ENCODE results near the gene ZSCAN4.

ZSCAN4 gene

DNA sequence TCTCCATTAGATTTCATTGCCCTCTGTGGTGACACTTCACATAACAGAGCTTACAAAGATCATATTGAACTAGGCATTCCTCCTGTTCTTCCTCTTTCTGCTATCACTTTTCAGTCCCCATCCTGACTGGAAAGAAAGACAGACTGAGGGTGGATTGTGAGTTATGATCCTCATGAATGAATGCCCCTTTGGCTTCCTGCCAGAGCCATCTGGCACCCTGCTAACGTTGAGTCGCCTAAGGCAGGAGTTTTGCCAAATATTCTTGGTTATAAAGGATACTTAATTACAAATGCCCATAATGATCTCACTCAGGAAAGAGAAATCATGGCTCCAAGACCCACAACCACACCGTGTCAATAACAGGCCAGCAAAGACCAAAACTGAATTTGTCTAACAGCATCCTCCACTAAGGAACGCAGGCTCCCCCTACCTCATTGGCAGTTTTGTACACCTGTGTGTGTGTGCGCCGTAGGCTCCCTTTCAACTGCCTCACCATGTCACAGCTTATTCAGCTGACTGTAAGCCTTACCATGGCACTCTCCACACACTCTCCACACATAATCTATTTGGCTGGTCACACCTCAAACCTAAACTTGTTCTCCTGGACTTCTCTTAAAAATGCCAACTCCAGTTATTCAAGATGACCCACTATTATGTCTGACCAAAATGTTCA, 20.3 kb upstream of the ZSCAN4 start:
- Histone ChIP-seq H4K20me1 (ENCODE audit: insufficient read depth, low read length) (no peaks in the 10 kb centered on the region), H3K36me3 (ENCODE audit: insufficient read depth, low read length) (no peaks in the 10 kb centered on the region; the same call in 1 of the 2 replicates), H3K9ac (ENCODE audit: low read length) (no peak overlapping the region), H3K79me2 (ENCODE audit: insufficient read depth, low read length) (no peaks in the 10 kb centered on the region), H3K4me1 (ENCODE audit: insufficient read depth, low read length, severe bottlenecking) (no peaks in the 10 kb centered on the region), H3F3A (ENCODE audit: insufficient read depth, low read length) (no peaks in the 10 kb centered on the region), H2AFZ (ENCODE audit: low read length) (no peak overlapping the region), H3K9me3 (ENCODE audit: low read length) (0 out of 2 replicates have a peak, but pooled peaks cover 5% of the 10 kb centered on the region), H3K4me2 (ENCODE audit: low read length) (no peak overlapping the region), H3K27ac (ENCODE audit: low read depth, low read length, poor library complexity, severe bottlenecking) (no peak overlapping the region), H3K9me2 (ENCODE audit: low read depth, low read length) (no peaks in the 10 kb centered on the region), H3K4me3 (ENCODE audit: low read depth, low read length, poor library complexity, severe bottlenecking) (no peak overlapping the region), H3K27me3 (ENCODE audit: insufficient read depth, low read length) (no peaks in the 10 kb centered on the region)
- TF ChIP-seq, protein P1, sequence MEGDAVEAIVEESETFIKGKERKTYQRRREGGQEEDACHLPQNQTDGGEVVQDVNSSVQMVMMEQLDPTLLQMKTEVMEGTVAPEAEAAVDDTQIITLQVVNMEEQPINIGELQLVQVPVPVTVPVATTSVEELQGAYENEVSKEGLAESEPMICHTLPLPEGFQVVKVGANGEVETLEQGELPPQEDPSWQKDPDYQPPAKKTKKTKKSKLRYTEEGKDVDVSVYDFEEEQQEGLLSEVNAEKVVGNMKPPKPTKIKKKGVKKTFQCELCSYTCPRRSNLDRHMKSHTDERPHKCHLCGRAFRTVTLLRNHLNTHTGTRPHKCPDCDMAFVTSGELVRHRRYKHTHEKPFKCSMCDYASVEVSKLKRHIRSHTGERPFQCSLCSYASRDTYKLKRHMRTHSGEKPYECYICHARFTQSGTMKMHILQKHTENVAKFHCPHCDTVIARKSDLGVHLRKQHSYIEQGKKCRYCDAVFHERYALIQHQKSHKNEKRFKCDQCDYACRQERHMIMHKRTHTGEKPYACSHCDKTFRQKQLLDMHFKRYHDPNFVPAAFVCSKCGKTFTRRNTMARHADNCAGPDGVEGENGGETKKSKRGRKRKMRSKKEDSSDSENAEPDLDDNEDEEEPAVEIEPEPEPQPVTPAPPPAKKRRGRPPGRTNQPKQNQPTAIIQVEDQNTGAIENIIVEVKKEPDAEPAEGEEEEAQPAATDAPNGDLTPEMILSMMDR (IDR thresholded peaks at IDR 0.05; ENCODE audit: low read length), result no peak
- no peak for TF ChIP-seq EZH2 (IDR thresholded peaks at IDR 0.05; ENCODE audit: borderline replicate concordance, low read length)

DNA sequence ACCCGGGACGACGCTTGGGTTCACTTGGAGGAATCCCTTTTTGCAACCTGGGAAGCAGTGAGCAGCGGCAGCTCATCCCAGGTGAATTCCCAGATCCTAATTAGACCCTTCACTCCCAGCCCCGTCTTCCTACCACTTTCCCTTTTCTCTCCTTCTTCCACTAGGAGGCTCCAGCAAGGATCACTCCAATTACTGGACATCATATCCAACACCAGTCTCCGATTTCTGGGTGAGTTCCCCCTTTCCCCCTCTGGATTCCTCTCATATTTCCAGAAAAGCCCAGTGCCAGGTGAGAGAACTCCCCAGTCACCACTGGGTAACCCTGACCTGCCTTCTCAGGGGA, 17.1 kb upstream of the ZSCAN4 start:
- Histone ChIP-seq H3K36me3 (ENCODE audit: insufficient read depth, low read length) (no peaks in the 10 kb centered on the region), H3K9me2 (ENCODE audit: low read depth, low read length) (no peaks in the 10 kb centered on the region), H3K27ac (ENCODE audit: low read depth, low read length, poor library complexity, severe bottlenecking) (no peak overlapping the region), H3K4me1 (ENCODE audit: insufficient read depth, low read length, severe bottlenecking) (no peaks in the 10 kb centered on the region), H3F3A (ENCODE audit: insufficient read depth, low read length) (no peaks in the 10 kb centered on the region), H4K20me1 (ENCODE audit: insufficient read depth, low read length) (no peaks in the 10 kb centered on the region), H3K9me3 (ENCODE audit: low read length) (0 out of 2 replicates have a peak, but pooled peaks cover 3% of the 10 kb centered on the region), H3K4me3 (ENCODE audit: low read depth, low read length, poor library complexity, severe bottlenecking) (no peak overlapping the region), H3K9ac (ENCODE audit: low read length) (no peak overlapping the region), H3K79me2 (ENCODE audit: insufficient read depth, low read length) (no peaks in the 10 kb centered on the region), H3K27me3 (ENCODE audit: insufficient read depth, low read length) (no peaks in the 10 kb centered on the region), H2AFZ (ENCODE audit: low read length) (no peak overlapping the region), H3K4me2 (ENCODE audit: low read length) (no peak overlapping the region)
- TF ChIP-seq, protein P1 (IDR thresholded peaks at IDR 0.05; ENCODE audit: low read length), result no peak
- no peak for TF ChIP-seq EZH2 (IDR thresholded peaks at IDR 0.05; ENCODE audit: borderline replicate concordance, low read length)

DNA sequence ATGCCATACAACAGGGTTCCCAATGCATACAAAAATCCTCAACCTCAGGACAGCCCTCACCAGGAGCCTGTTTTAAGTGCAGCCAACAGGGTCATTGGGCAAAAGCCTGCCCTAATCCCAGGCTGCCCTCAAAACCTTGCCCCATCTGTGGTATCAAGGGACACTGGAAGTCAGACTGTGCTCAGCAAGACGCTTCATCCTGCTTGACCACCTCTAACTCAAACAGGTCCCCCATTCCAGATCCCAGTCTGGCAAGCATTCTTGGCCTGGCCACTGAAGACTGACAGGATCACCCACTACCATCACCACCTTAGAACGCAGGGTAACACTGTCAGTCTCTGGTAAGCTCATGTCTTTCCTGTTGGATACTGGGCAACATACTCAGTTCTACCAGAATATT, 15.0 kb upstream of the ZSCAN4 start:
- Histone ChIP-seq H2AFZ (ENCODE audit: low read length) (no peak overlapping the region), H3K36me3 (ENCODE audit: insufficient read depth, low read length) (no peaks in the 10 kb centered on the region), H3K4me1 (ENCODE audit: insufficient read depth, low read length, severe bottlenecking) (no peaks in the 10 kb centered on the region), H3K79me2 (ENCODE audit: insufficient read depth, low read length) (no peaks in the 10 kb centered on the region), H3K4me2 (ENCODE audit: low read length) (no peak overlapping the region), H3K9ac (ENCODE audit: low read length) (no peak overlapping the region), H3K27ac (ENCODE audit: low read depth, low read length, poor library complexity, severe bottlenecking) (no peak overlapping the region), H3K9me2 (ENCODE audit: low read depth, low read length) (no peaks in the 10 kb centered on the region), H3K9me3 (ENCODE audit: low read length) (0 out of 2 replicates have a peak, but pooled peaks cover 3% of the 10 kb centered on the region), H4K20me1 (ENCODE audit: insufficient read depth, low read length) (no peaks in the 10 kb centered on the region), H3F3A (ENCODE audit: insufficient read depth, low read length) (no peaks in the 10 kb centered on the region), H3K4me3 (ENCODE audit: low read depth, low read length, poor library complexity, severe bottlenecking) (no peak overlapping the region), H3K27me3 (ENCODE audit: insufficient read depth, low read length) (no peaks in the 10 kb centered on the region)
- TF ChIP-seq, protein P1 (IDR thresholded peaks at IDR 0.05; ENCODE audit: low read length), result no peak
- no peak for TF ChIP-seq EZH2 (IDR thresholded peaks at IDR 0.05; ENCODE audit: borderline replicate concordance, low read length)
